K562 (cell line): Measurements from ENCODE around the gene RTL10. TPM values are rescaled to one million over a fixed set of nuclear protein-coding genes. Genes with fewer than 3 reads are reported as not detected.

ENCODE experiments used
- MYNN ChIP-seq, 2 experiments: sonication (generic); formaldehyde crosslinking in 1 of 2; IDR thresholded peaks; 2 replicates each; pipeline versions ENCODE4 v1.5.0 to v1.6.1; 2016 to 2020; ENCODE audit warnings: antibody characterized with exemption in 1 of 2, missing genetic modification reagents in 1 of 2
- NBN ChIP-seq: fragments of 450-650 bp; IDR thresholded peaks from 2 replicates; pipeline ENCODE4 v1.6.1; 2016; ENCODE audit warnings: low read depth, mild to moderate bottlenecking
- PCBP1 ChIP-seq: fragments of 200-400 bp; formaldehyde crosslinking; IDR thresholded peaks from 2 replicates; pipeline ENCODE4 v1.6.1; 2018; ENCODE audit warnings: mild to moderate bottlenecking, low read depth, low read length; ENCODE audit not compliant: poor library complexity, severe bottlenecking
- SAFB2 ChIP-seq: fragments of 200-400 bp; formaldehyde crosslinking; IDR thresholded peaks from 2 replicates; pipeline ENCODE4 v1.6.1; 2018; ENCODE audit warnings: borderline replicate concordance, low read length, low read depth, moderate library complexity; ENCODE audit not compliant: severe bottlenecking
- SRSF1 ChIP-seq: fragments of 200-400 bp; formaldehyde crosslinking; IDR thresholded peaks from 2 replicates; pipeline ENCODE4 v1.6.1; 2017; ENCODE audit warnings: mild to moderate bottlenecking, low read depth, low read length, moderate library complexity
- TCFL5 ChIP-seq: fragments of 250-450 bp; sonication (Bioruptor Pico); conservative IDR thresholded peaks from 2 replicates; pipeline ENCODE4 v1.6.1; 2021; ENCODE audit warnings: mild to moderate bottlenecking, moderate library complexity, matching md5 sums
- TEAD2 ChIP-seq: fragments of 450-650 bp; IDR thresholded peaks from 2 replicates; pipeline ENCODE4 v1.6.1; 2016; ENCODE audit warnings: missing genetic modification characterization, control low read depth, missing compliant biosample characterization
- polyA plus RNA-seq, 8 experiments: library from polyadenylated mRNA; depleted of rRNA in 4 of 8; stranded (reverse) in 5 of 8; unstranded in 3 of 8; fragments of >200 nt; fragmentation: Nextera tagmentation in 2 of 8; fragmentation: Illumina TruSeq in 1 of 8; extraction: Ambion mirVana in 2 of 8; extraction: Trizol in 1 of 8; gene quantifications; 2 replicates each; pipeline versions ENCODE4 v1.2.1 to v1.2.3, GENCODE V29; 2011 to 2014; ENCODE audit warnings: inconsistent platforms in 1 of 8, missing spikeins in 1 of 8
- total RNA-seq, 7 experiments: library from RNA; depleted of rRNA in 6 of 7; stranded (reverse); fragments of >200 nt in 6 of 7; fragmentation: Illumina TruSeq in 2 of 7; extraction: Trizol in 2 of 7; gene quantifications; 2 replicates each; pipeline versions ENCODE4 v1.2.1 to v1.2.3, GENCODE V29; 2011 to 2021; ENCODE audit warnings: low replicate concordance in 1 of 7
- TF ChIP-seq, protein P1 (sequence below), 2 experiments: fragments of 450-650 bp; formaldehyde crosslinking in 1 of 2; IDR thresholded peaks; 2 replicates each; pipeline versions ENCODE4 v1.4.0 to v1.6.1; 2014 to 2020; ENCODE audit warnings: mild to moderate bottlenecking in 2 of 2, borderline replicate concordance in 1 of 2, low read depth in 1 of 2
- TF ChIP-seq, protein P2 (sequence below): fragments of 150-350 bp; conservative IDR thresholded peaks from 2 replicates; pipeline ENCODE4 v1.6.1; 2014; ENCODE audit warnings: low read length

Gene RTL10
- total and polyA plus RNA-seq, 9 of the 15 experiments (the other 6 are each of a cell fraction or from before 2014, with no cell fraction given), result 19.8 to 75.5 (median 32.5) TPM

DNA sequence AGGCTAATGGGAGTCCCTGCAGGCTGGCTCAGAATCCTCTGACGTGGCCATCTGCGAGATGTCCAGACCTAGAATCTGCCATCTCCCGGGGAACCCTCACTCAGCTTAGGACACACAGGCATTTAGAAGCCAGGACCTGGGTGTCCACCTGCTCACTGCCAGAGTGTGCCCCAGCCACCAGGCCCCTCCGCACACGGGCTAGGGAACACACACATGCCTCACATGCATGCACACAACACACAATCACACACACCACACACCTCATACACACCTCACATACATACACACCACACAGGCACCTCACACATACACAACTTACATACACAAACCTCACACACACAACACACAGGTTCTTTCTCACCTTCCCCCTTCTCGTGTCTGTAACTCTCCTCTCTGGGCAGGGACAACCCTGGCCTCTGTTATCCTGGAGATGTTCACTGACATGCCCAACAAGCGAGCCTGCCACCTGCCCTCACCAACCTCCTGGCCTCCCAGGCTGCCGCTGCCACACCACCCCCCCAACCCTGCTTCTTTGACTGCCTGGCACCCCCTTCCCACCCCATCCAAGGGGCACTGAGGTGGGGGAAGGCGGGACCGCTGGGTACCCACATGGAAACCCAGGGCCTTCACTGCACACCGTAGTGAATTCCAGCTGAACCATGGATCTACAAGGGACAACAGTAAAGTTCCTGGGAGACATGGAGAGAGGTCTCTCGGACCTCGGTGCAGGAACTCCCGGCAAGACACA lies 38.1 kb downstream of the RTL10 start (continued):
- TF ChIP-seq, protein P1, sequence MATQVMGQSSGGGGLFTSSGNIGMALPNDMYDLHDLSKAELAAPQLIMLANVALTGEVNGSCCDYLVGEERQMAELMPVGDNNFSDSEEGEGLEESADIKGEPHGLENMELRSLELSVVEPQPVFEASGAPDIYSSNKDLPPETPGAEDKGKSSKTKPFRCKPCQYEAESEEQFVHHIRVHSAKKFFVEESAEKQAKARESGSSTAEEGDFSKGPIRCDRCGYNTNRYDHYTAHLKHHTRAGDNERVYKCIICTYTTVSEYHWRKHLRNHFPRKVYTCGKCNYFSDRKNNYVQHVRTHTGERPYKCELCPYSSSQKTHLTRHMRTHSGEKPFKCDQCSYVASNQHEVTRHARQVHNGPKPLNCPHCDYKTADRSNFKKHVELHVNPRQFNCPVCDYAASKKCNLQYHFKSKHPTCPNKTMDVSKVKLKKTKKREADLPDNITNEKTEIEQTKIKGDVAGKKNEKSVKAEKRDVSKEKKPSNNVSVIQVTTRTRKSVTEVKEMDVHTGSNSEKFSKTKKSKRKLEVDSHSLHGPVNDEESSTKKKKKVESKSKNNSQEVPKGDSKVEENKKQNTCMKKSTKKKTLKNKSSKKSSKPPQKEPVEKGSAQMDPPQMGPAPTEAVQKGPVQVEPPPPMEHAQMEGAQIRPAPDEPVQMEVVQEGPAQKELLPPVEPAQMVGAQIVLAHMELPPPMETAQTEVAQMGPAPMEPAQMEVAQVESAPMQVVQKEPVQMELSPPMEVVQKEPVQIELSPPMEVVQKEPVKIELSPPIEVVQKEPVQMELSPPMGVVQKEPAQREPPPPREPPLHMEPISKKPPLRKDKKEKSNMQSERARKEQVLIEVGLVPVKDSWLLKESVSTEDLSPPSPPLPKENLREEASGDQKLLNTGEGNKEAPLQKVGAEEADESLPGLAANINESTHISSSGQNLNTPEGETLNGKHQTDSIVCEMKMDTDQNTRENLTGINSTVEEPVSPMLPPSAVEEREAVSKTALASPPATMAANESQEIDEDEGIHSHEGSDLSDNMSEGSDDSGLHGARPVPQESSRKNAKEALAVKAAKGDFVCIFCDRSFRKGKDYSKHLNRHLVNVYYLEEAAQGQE (IDR thresholded peaks at IDR 0.05; ENCODE audit: borderline replicate concordance), result no peak
- TF ChIP-seq, protein P1 (CRISPR knock-in tag; IDR thresholded peaks at IDR 0.05; ENCODE audit: low read depth), result no peak
- TF ChIP-seq, protein P2, sequence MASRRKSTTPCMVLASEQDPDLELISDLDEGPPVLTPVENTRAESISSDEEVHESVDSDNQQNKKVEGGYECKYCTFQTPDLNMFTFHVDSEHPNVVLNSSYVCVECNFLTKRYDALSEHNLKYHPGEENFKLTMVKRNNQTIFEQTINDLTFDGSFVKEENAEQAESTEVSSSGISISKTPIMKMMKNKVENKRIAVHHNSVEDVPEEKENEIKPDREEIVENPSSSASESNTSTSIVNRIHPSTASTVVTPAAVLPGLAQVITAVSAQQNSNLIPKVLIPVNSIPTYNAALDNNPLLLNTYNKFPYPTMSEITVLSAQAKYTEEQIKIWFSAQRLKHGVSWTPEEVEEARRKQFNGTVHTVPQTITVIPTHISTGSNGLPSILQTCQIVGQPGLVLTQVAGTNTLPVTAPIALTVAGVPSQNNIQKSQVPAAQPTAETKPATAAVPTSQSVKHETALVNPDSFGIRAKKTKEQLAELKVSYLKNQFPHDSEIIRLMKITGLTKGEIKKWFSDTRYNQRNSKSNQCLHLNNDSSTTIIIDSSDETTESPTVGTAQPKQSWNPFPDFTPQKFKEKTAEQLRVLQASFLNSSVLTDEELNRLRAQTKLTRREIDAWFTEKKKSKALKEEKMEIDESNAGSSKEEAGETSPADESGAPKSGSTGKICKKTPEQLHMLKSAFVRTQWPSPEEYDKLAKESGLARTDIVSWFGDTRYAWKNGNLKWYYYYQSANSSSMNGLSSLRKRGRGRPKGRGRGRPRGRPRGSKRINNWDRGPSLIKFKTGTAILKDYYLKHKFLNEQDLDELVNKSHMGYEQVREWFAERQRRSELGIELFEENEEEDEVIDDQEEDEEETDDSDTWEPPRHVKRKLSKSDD, result no peak
- no peak for TF ChIP-seq MYNN (IDR thresholded peaks at IDR 0.05)
- no peak for TF ChIP-seq MYNN (CRISPR knock-in tag; IDR thresholded peaks at IDR 0.05)
- TF ChIP-seq TEAD2 (tag), result no peak
- no peak for TF ChIP-seq SAFB2
- no peak for TF ChIP-seq PCBP1
- no peak for TF ChIP-seq SRSF1
- TF ChIP-seq TCFL5 (CRISPR knock-in tag), result no peak
- no peak for TF ChIP-seq NBN
